H1 (cell line): Measurements from ENCODE around the gene MEI1. TPM values are rescaled to one million over a fixed set of nuclear protein-coding genes. Genes with fewer than 3 reads are reported as not detected.

Experiments used
- CTCF ChIA-PET: fragments of 300-600 bp; sonication (Branson Sonifier 250); formaldehyde crosslinking; loops from one replicate; lab custom pipeline; 2021; ENCODE audit not compliant: partially characterized antibody; lab: Charles Lee
- POLR2A ChIA-PET: fragments of 300-600 bp; sonication (Branson Sonifier 250); formaldehyde crosslinking; loops from one replicate; lab custom pipeline; 2021; ENCODE audit warnings: inconsistent platforms; ENCODE audit not compliant: partially characterized antibody; lab: Charles Lee
- DNase-seq, 2 experiments: peaks; one replicate each; pipeline versions ENCODE4 v3.0.0 to v3.0.0-alpha.2; 2010 to 2022; ENCODE audit warnings: low spot score in 2 of 2, low read depth in 1 of 2, mixed read lengths in 1 of 2
- FAIRE-seq: peaks from 2 replicates; lab custom pipeline; 2011; peaks lifted over from hg19 to GRCh38; lab: Jason Lieb, UNC
- H2AFZ ChIP-seq: 2 replicates; pipeline ENCODE4 v1.8.1; 2012; ENCODE audit warnings: low read length, inconsistent platforms
- H2AK5ac ChIP-seq: 2 replicates; pipeline ENCODE4 v1.6.1; 2013; ENCODE audit warnings: low read depth, low read length
- H2BK120ac ChIP-seq: replicated peaks from 2 replicates; pipeline ENCODE3; 2013; ENCODE audit warnings: low read depth, low read length, inconsistent platforms
- H2BK12ac ChIP-seq: 2 replicates; pipeline ENCODE4 v1.6.1; 2013; ENCODE audit warnings: low read depth, low read length
- H2BK15ac ChIP-seq: 2 replicates; pipeline ENCODE4 v1.6.1; 2013; ENCODE audit warnings: low read length
- H2BK20ac ChIP-seq: 2 replicates; pipeline ENCODE4 v1.6.1; 2013; ENCODE audit warnings: low read length
- H2BK5ac ChIP-seq: 2 replicates; pipeline ENCODE4 v1.6.1; 2013; ENCODE audit warnings: low read depth, low read length
- H3K14ac ChIP-seq: 2 replicates; pipeline ENCODE4 v1.6.1; 2013; ENCODE audit warnings: inconsistent platforms; ENCODE audit not compliant: insufficient read length
- H3K18ac ChIP-seq: 2 replicates; pipeline ENCODE4 v1.6.1; 2013; ENCODE audit warnings: low read length; ENCODE audit errors: extremely low read depth
- H3K23ac ChIP-seq: 2 replicates; pipeline ENCODE4 v1.6.1; 2013; ENCODE audit warnings: inconsistent platforms; ENCODE audit not compliant: insufficient read length
- H3K23me2 ChIP-seq: 2 replicates; pipeline ENCODE4 v1.6.1; 2013; ENCODE audit warnings: low read depth, low read length
- H3K27ac ChIP-seq: 2 replicates; pipeline ENCODE4 v1.6.1; 2011; ENCODE audit warnings: low read depth, low read length, inconsistent platforms
- H3K27me3 ChIP-seq, 4 experiments: replicated peaks in 1 of 4; 1 replicate in 1 of 4; 2 replicates in 3 of 4; pipeline versions ENCODE4 v1.6.1 to v1.8.1; 2011 to 2013; ENCODE audit warnings: low read length in 3 of 4, mild to moderate bottlenecking in 3 of 4, inconsistent platforms in 2 of 4, mixed read lengths in 2 of 4, moderate library complexity in 1 of 4; ENCODE audit not compliant: control insufficient read depth in 3 of 4, insufficient read depth in 3 of 4; ENCODE audit errors: extremely low read depth in 1 of 4
- H3K36me3 ChIP-seq, 4 experiments: 2 replicates each; pipeline versions ENCODE4 v1.6.1 to v1.8.1; 2011 to 2013; ENCODE audit warnings: mild to moderate bottlenecking in 4 of 4, low read length in 3 of 4, moderate library complexity in 2 of 4, control low read depth in 1 of 4, inconsistent platforms in 1 of 4; ENCODE audit not compliant: insufficient read depth in 4 of 4, control insufficient read depth in 2 of 4
- H3K4ac ChIP-seq: replicated peaks from 2 replicates; pipeline ENCODE3; 2013; ENCODE audit warnings: low read length, low read depth, mixed read lengths, inconsistent platforms; ENCODE audit not compliant: insufficient read length
- H3K4me1 ChIP-seq, 4 experiments: replicated peaks in 1 of 4; 1 replicate in 1 of 4; 2 replicates in 3 of 4; pipeline versions ENCODE4 v1.6.1 to v1.8.1; 2011 to 2013; ENCODE audit warnings: low read length in 3 of 4, inconsistent platforms in 2 of 4, mixed read lengths in 1 of 4; ENCODE audit not compliant: insufficient read depth in 4 of 4, control insufficient read depth in 3 of 4
- H3K4me2 ChIP-seq, 2 experiments: 2 replicates each; pipeline versions ENCODE4 v1.6.1 to v1.8.1; 2011 to 2013; ENCODE audit warnings: low read depth in 2 of 2, low read length in 2 of 2, control low read depth in 1 of 2, inconsistent platforms in 1 of 2, mild to moderate bottlenecking in 1 of 2; ENCODE audit not compliant: insufficient read depth in 1 of 2
- H3K4me3 ChIP-seq, 4 experiments: fragments of 200-600, 300-600 bp in 1 of 4; sonication (generic), shearing (Covaris generic), sonication (Bioruptor Twin) in 1 of 4; 2 replicates each; pipeline versions ENCODE4 v1.5.1 to v1.8.1; 2011 to 2016; ENCODE audit warnings: low read length in 4 of 4, low read depth in 3 of 4, control low read depth in 2 of 4, inconsistent platforms in 2 of 4, mild to moderate bottlenecking in 2 of 4, mixed read lengths in 1 of 4, moderate library complexity in 1 of 4; ENCODE audit not compliant: insufficient read depth in 2 of 4; ENCODE audit errors: extremely low read depth in 1 of 4
- H3K56ac ChIP-seq: replicated peaks from 2 replicates; pipeline ENCODE3; 2013; ENCODE audit warnings: low read depth, mild to moderate bottlenecking, mixed read lengths, low read length, inconsistent platforms; ENCODE audit not compliant: insufficient read length
- H3K79me1 ChIP-seq: 2 replicates; pipeline ENCODE4 v1.6.1; 2013; ENCODE audit warnings: low read depth, low read length, control low read depth
- H3K79me2 ChIP-seq, 2 experiments: 2 replicates each; pipeline versions ENCODE4 v1.6.1 to v1.8.1; 2012 to 2013; ENCODE audit warnings: low read length in 2 of 2, mild to moderate bottlenecking in 2 of 2, inconsistent platforms in 1 of 2; ENCODE audit not compliant: insufficient read depth in 2 of 2, control insufficient read depth in 1 of 2
- H3K9ac ChIP-seq, 4 experiments: replicated peaks in 1 of 4; 1 replicate in 1 of 4; 2 replicates in 3 of 4; pipeline versions ENCODE4 v1.6.1 to v1.8.1; 2011 to 2013; ENCODE audit warnings: low read depth in 3 of 4, low read length in 3 of 4, control low read depth in 2 of 4, mild to moderate bottlenecking in 2 of 4, moderate library complexity in 2 of 4, inconsistent platforms in 1 of 4; ENCODE audit errors: extremely low read depth in 1 of 4
- H3K9me3 ChIP-seq, 2 experiments: 2 replicates each; pipeline versions ENCODE4 v1.6.1 to v1.8.1; 2012 to 2013; ENCODE audit warnings: mild to moderate bottlenecking in 2 of 2, moderate library complexity in 2 of 2, control low read depth in 1 of 2, inconsistent platforms in 1 of 2, low read depth in 1 of 2, low read length in 1 of 2, mixed read lengths in 1 of 2; ENCODE audit not compliant: insufficient read depth in 2 of 2
- H4K20me1 ChIP-seq, 2 experiments: replicated peaks in 1 of 2; 2 replicates each; pipeline versions ENCODE3 to v1.8.1; 2011 to 2013; ENCODE audit warnings: inconsistent platforms in 2 of 2, low read length in 2 of 2, mild to moderate bottlenecking in 1 of 2; ENCODE audit not compliant: insufficient read depth in 2 of 2, control insufficient read depth in 1 of 2
- H4K5ac ChIP-seq: 2 replicates; pipeline ENCODE4 v1.6.1; 2013; ENCODE audit warnings: low read length, low read depth, mixed read lengths, inconsistent platforms; ENCODE audit not compliant: insufficient read length
- H4K8ac ChIP-seq: 2 replicates; pipeline ENCODE4 v1.8.0; 2013; ENCODE audit warnings: mild to moderate bottlenecking, moderate library complexity, low read length, inconsistent platforms; ENCODE audit not compliant: insufficient read depth; ENCODE audit errors: extremely low read depth
- H4K91ac ChIP-seq: replicated peaks from 2 replicates; pipeline ENCODE3; 2013; ENCODE audit warnings: low read length, mixed read lengths, inconsistent platforms; ENCODE audit not compliant: insufficient read length
- SP1 ChIP-seq: IDR thresholded peaks from 2 replicates; pipeline ENCODE4 v1.6.1; 2011; ENCODE audit warnings: low read depth, low read length
- WGBS, 2 experiments: shearing (Covaris generic) in 1 of 2; methylation state at CpG; one replicate each; pipeline versions ENCODE4 v1.1.6 to v1.1.7; 2013 to 2015; ENCODE audit warnings: low lambda C conversion rate in 2 of 2, mixed read lengths in 2 of 2, inconsistent platforms in 1 of 2, low coverage in 1 of 2, missing lambda C conversion rate in 1 of 2; ENCODE audit not compliant: insufficient replicate concordance in 2 of 2, insufficient coverage in 1 of 2, insufficient read length in 1 of 2; ENCODE audit errors: extremely low coverage in 1 of 2, missing lambda C conversion rate in 1 of 2; 5-methylcytosine and 5-hydroxymethylcytosine counted together
- polyA plus RNA-seq, 7 experiments: library from polyadenylated mRNA; depleted of rRNA in 3 of 7; stranded (reverse) in 5 of 7; unstranded in 2 of 7; fragments of >200 nt in 5 of 7; fragments of 200-250 nt in 2 of 7; gene quantifications; 1 replicate in 5 of 7; 2 replicates in 1 of 7; 4 replicates in 1 of 7; pipeline versions ENCODE4 v1.2.1 to v1.2.3, GENCODE V29; 2011 to 2013; ENCODE audit warnings: missing spikeins in 2 of 7, mixed read lengths in 2 of 7
- total RNA-seq: library from RNA; stranded (reverse); fragmentation: NEBNext Ultra II Directional; extraction: Animal tissue kit (Norgen Biotek cat#: 25700); gene quantifications from 2 replicates; pipeline ENCODE4 v1.2.1, GENCODE V29; 2021
- TF ChIP-seq, protein P1 (sequence below): IDR thresholded peaks from 2 replicates; pipeline ENCODE4 v1.6.1; 2012; ENCODE audit warnings: low read length, inconsistent platforms

Gene MEI1
- total and polyA plus RNA-seq, 2 of the 8 experiments (the other 6 are each of a cell fraction or from before 2014, with no cell fraction given): 0.27 to 0.54 TPM

DNA sequence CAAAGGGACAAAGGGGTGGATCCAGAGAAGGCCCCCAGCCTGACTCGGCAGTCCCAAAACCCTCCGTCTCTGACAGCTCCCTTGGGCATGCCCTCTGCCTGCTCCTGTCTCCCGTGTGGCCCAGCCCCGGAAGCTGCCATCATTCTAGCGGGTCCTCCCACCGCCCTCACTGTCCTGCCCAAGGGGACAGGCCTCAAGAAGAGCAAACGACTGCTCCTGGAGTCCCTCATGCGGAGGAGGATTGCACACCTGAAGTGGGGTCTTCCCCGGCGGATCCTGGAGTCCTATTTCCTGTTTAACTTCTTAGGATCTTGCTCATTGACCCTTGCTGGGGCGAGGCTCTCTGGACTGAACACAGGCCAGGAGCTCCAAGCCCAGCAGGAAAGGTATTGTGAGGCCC, 2.6 kb upstream of the MEI1 start:
- H2BK5ac ChIP-seq: no peak overlapping the region
- TF ChIP-seq, protein P1, sequence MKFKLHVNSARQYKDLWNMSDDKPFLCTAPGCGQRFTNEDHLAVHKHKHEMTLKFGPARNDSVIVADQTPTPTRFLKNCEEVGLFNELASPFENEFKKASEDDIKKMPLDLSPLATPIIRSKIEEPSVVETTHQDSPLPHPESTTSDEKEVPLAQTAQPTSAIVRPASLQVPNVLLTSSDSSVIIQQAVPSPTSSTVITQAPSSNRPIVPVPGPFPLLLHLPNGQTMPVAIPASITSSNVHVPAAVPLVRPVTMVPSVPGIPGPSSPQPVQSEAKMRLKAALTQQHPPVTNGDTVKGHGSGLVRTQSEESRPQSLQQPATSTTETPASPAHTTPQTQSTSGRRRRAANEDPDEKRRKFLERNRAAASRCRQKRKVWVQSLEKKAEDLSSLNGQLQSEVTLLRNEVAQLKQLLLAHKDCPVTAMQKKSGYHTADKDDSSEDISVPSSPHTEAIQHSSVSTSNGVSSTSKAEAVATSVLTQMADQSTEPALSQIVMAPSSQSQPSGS: no peak
- no peak for TF ChIP-seq SP1
- no peak overlapping the region for H2BK120ac ChIP-seq
- H4K20me1 ChIP-seq: peaks cover 0 to 2% of the 10 kb centered on the region in 2 experiments
- no peak overlapping the region for H3K56ac ChIP-seq
- no peak overlapping the region for H4K5ac ChIP-seq
- H3K23me2 ChIP-seq: 0 out of 2 replicates have a peak, but pooled peaks cover 2% of the 10 kb centered on the region
- H3K18ac ChIP-seq: peak overlapping the region; percentile 71; the same call in 1 of the 2 replicates
- H3K14ac ChIP-seq: no peak overlapping the region
- 0 out of 2 replicates have a peak overlapping the region, but pooled peaks have one; percentile 43 for H2BK12ac ChIP-seq
- peaks cover 0 to 7% of the 10 kb centered on the region in 2 experiments; a peak in 1 of 4 replicates for H3K9me3 ChIP-seq
- H3K27me3 ChIP-seq: peaks cover 0 to 10% (median 6%) of the 10 kb centered on the region in 4 experiments; a peak in 6 of 7 replicates
- no peak overlapping the region for H4K8ac ChIP-seq
- no peak overlapping the region for H3K23ac ChIP-seq
- DNase-seq (no peak), FAIRE-seq (no peak)
- H2BK20ac ChIP-seq: no peak overlapping the region
- H3K4ac ChIP-seq: no peak overlapping the region
- POLR2A ChIA-PET: interaction anchor here (0.7 to 1.4 kb wide), 6 partner anchors 8 to 104 kb away, joined by 3 to 7 read pairs (median 4); partner anchors contain the start of genes CCDC134, SNU13 and XRCC6
- no peak overlapping the region for H3K9ac ChIP-seq
- H4K91ac ChIP-seq: no peak overlapping the region
- no peak overlapping the region for H3K4me3 ChIP-seq
- no peak overlapping the region for H2AFZ ChIP-seq
- no peaks in the 10 kb centered on the region for H3K79me2 ChIP-seq
- 87% methylated on average over 11 of the region's 11 CpGs; no CpG with 5 or more reads in 1 of the 2 experiments for WGBS, 2 experiments
- CTCF ChIA-PET: interaction anchor here (0.6 to 3.9 kb wide), 66 partner anchors 9 to 1243 kb away, joined by 3 to 36 read pairs (median 6); partner anchors contain the start of genes CCDC134, CENPM, SNU13 and SREBF2
- H3K79me1 ChIP-seq: no peaks in the 10 kb centered on the region; the same call in 1 of the 2 replicates
- peaks cover 0 to 6% (median 4%) of the 10 kb centered on the region in 4 experiments; a peak in 5 of 7 replicates for H3K4me1 ChIP-seq
- H3K36me3 ChIP-seq: peaks cover 0 to 3% (median 0%) of the 10 kb centered on the region in 4 experiments; a peak in 1 of 8 replicates
- no peak overlapping the region for H2BK15ac ChIP-seq
- no peak overlapping the region for H3K4me2 ChIP-seq
- no peak overlapping the region for H3K27ac ChIP-seq
- no peak overlapping the region for H2AK5ac ChIP-seq
